A549 (cell line): ENCODE data around the gene CEP83. TPM values are rescaled to one million over a fixed set of nuclear protein-coding genes. Genes with fewer than 3 reads are reported as not detected.

Experiments used
- ATAC-seq, 2 experiments: fragments of 200-7000 bp in 1 of 2; fragments of >200 bp in 1 of 2; cut with Nextera tagmentation in 1 of 2; cut with Tn5 transposase in 1 of 2; 3 replicates each; pipeline versions ENCODE4 v1.8.0 to v1.9.1; 2018 to 2020; ENCODE audit warnings: mild to moderate bottlenecking in 1 of 2, moderate library complexity in 1 of 2
- CTCF ChIA-PET: fragments of 300-600 bp; sonication (Branson Sonifier 250); formaldehyde crosslinking; extraction: SDS; loops from one replicate; lab custom pipeline; 2021; ENCODE audit warnings: antibody characterized with exemption, inconsistent platforms; lab: Yijun Ruan, JAX
- POLR2A ChIA-PET: fragments of 350-600 bp; formaldehyde crosslinking; extraction: SDS; loops from one replicate; lab custom pipeline; 2021; ENCODE audit warnings: antibody characterized with exemption, inconsistent platforms; lab: Yijun Ruan, JAX
- DNase-seq, 2 experiments: peaks; one replicate each; pipeline versions ENCODE4 v3.0.0 to v3.0.0-alpha.2; 2011 to 2016; ENCODE audit warnings: low read depth in 1 of 2, low spot score in 1 of 2
- FAIRE-seq: peaks from 2 replicates; lab custom pipeline; 2011; peaks lifted over from hg19 to GRCh38; lab: Jason Lieb, UNC
- H3K27ac ChIP-seq, 2 experiments: fragments of >200 bp; sonication (Bioruptor Twin); formaldehyde crosslinking; 3 replicates each; pipeline ENCODE4 v1.5.1; 2016 to 2017
- H3K4me1 ChIP-seq: fragments of >200 bp; sonication (Bioruptor Twin); formaldehyde crosslinking; 3 replicates; pipeline ENCODE4 v1.6.1; 2016
- H3K4me2 ChIP-seq: fragments of >200 bp; sonication (Bioruptor Twin); formaldehyde crosslinking; 3 replicates; pipeline ENCODE4 v1.6.1; 2016
- H3K4me3 ChIP-seq: fragments of >200 bp; sonication (Bioruptor Twin); formaldehyde crosslinking; 3 replicates; pipeline ENCODE4 v1.5.1; 2016
- H3K9me3 ChIP-seq: fragments of >200 bp; sonication (Bioruptor Twin); formaldehyde crosslinking; 3 replicates; pipeline ENCODE4 v1.6.1; 2016
- CBX8 ChIP-seq: fragments of 200-600 bp; sonication (generic); IDR thresholded peaks from 2 replicates; pipeline ENCODE4 v1.6.1; 2016
- CEBPB ChIP-seq, 2 experiments: fragments of >200 bp in 1 of 2; sonication (Bioruptor Twin) in 1 of 2; formaldehyde crosslinking in 1 of 2; IDR thresholded peaks; 2 replicates each; pipeline ENCODE4 v1.6.1; 2012 to 2016
- CHD2 ChIP-seq: fragments of 150-350 bp; IDR thresholded peaks from 2 replicates; pipeline ENCODE4 v1.6.1; 2014; ENCODE audit warnings: low read length; ENCODE audit not compliant: partially characterized antibody
- EHF ChIP-seq: fragments of 250-450 bp; sonication (Bioruptor Pico); IDR thresholded peaks from 2 replicates; pipeline ENCODE4 v1.5.0; 2020; ENCODE audit warnings: mild to moderate bottlenecking
- EP300 ChIP-seq, 2 experiments: fragments of >200 bp; sonication (Bioruptor Twin); formaldehyde crosslinking; IDR thresholded peaks; 2 replicates in 1 of 2; 3 replicates in 1 of 2; pipeline ENCODE4 v1.6.1; 2016 to 2017
- FOSL2 ChIP-seq, 2 experiments: fragments of 450-650 bp in 1 of 2; fragments of >200 bp in 1 of 2; sonication (Bioruptor Twin) in 1 of 2; formaldehyde crosslinking; IDR thresholded peaks; 2 replicates each; pipeline versions ENCODE4 v1.5.0 to v1.6.1; 2016 to 2020; ENCODE audit warnings: mild to moderate bottlenecking in 1 of 2, moderate library complexity in 1 of 2
- FOXS1 ChIP-seq: fragments of 250-450 bp; sonication (Bioruptor Pico); IDR thresholded peaks from 2 replicates; pipeline ENCODE4 v1.5.0; 2020; ENCODE audit warnings: mild to moderate bottlenecking, moderate library complexity
- GATA3 ChIP-seq: IDR thresholded peaks from 2 replicates; pipeline ENCODE4 v1.6.1; 2012; ENCODE audit warnings: borderline replicate concordance
- HEYL ChIP-seq: fragments of 250-450 bp; sonication (Bioruptor Pico); IDR thresholded peaks from 2 replicates; pipeline ENCODE4 v1.8.0; 2021; ENCODE audit warnings: mild to moderate bottlenecking, moderate library complexity
- HOXA7 ChIP-seq: fragments of 250-450 bp; sonication (Bioruptor Pico); IDR thresholded peaks from 2 replicates; pipeline ENCODE4 v1.5.0; 2020; ENCODE audit warnings: mild to moderate bottlenecking, moderate library complexity
- HOXB5 ChIP-seq: fragments of 250-450 bp; sonication (Bioruptor Pico); IDR thresholded peaks from 2 replicates; pipeline ENCODE4 v1.5.0; 2020; ENCODE audit warnings: mild to moderate bottlenecking, moderate library complexity
- KDM5A ChIP-seq: fragments of 200-600 bp; sonication (generic); IDR thresholded peaks from 2 replicates; pipeline ENCODE4 v1.6.1; 2016; ENCODE audit warnings: antibody characterized with exemption, mild to moderate bottlenecking
- MAX ChIP-seq: IDR thresholded peaks from 2 replicates; pipeline ENCODE4 v1.6.1; 2012
- NPAS2 ChIP-seq: fragments of 250-450 bp; sonication (Bioruptor Pico); IDR thresholded peaks from 2 replicates; pipeline ENCODE4 v1.8.0; 2022; ENCODE audit warnings: mild to moderate bottlenecking, moderate library complexity, borderline replicate concordance
- POLR2A ChIP-seq: IDR thresholded peaks from 2 replicates; pipeline ENCODE4 v1.6.1; 2012; ENCODE audit warnings: mild to moderate bottlenecking, low read length
- POLR2AphosphoS2 ChIP-seq: conservative IDR thresholded peaks from 2 replicates; pipeline ENCODE4 v1.6.1; 2012; ENCODE audit warnings: low read length, improper control_type of control experiment, inconsistent platforms
- RCOR1 ChIP-seq: fragments of 150-350 bp; IDR thresholded peaks from 2 replicates; pipeline ENCODE4 v1.6.1; 2014; ENCODE audit warnings: antibody characterized with exemption, low read length, low read depth
- RFX5 ChIP-seq: fragments of 450-650 bp; IDR thresholded peaks from 2 replicates; pipeline ENCODE4 v1.7.1; 2014; ENCODE audit warnings: antibody characterized with exemption, mild to moderate bottlenecking, moderate library complexity
- SREBF2 ChIP-seq: fragments of 450-650 bp; IDR thresholded peaks from 2 replicates; pipeline ENCODE4 v1.6.1; 2014; ENCODE audit warnings: mild to moderate bottlenecking, moderate library complexity
- TP53 ChIP-seq: fragments of 250-450 bp; sonication (Bioruptor Pico); IDR thresholded peaks from 2 replicates; pipeline ENCODE4 v1.5.0; 2021; ENCODE audit warnings: mild to moderate bottlenecking, moderate library complexity
- ZC3H11A ChIP-seq: fragments of 450-650 bp; IDR thresholded peaks from 2 replicates; pipeline ENCODE4 v1.6.1; 2014; ENCODE audit warnings: antibody characterized with exemption, mild to moderate bottlenecking
- ZFP36 ChIP-seq: fragments of 450-650 bp; IDR thresholded peaks from 2 replicates; pipeline ENCODE4 v1.6.1; 2014; ENCODE audit warnings: borderline replicate concordance; ENCODE audit not compliant: partially characterized antibody
- WGBS: methylation state at CpG from one replicate; pipeline ENCODE4 v1.1.6; 2017; ENCODE audit errors: missing lambda C conversion rate; 5-methylcytosine and 5-hydroxymethylcytosine counted together
- polyA plus RNA-seq, 4 experiments: library from polyadenylated mRNA; depleted of rRNA in 3 of 4; stranded (reverse); fragments of >200 nt; fragmentation: RNase III in 1 of 4; extraction: RNeasy Plus Mini Kit Qiagen cat#74134 plus additional on column Dnase treatment in 1 of 4; gene quantifications; 2 replicates in 3 of 4; 3 replicates in 1 of 4; pipeline ENCODE4 v1.2.3, GENCODE V29; 2011 to 2017
- TF ChIP-seq, protein P1 (sequence below): fragments of >200 bp; sonication (Bioruptor Twin); formaldehyde crosslinking; IDR thresholded peaks from 2 replicates; pipeline ENCODE4 v1.6.1; 2016

Gene CEP83
- polyA plus RNA-seq, 2 of the 4 experiments (the other 2 are of a cell fraction) = 8.5 to 21.4 TPM

- no peak overlapping the region for H3K4me3 ChIP-seq
- 92% methylated on average over 3 of the region's 3 CpGs for WGBS
- ChIA-PET CTCF (interaction anchor here (1.0 to 1.7 kb wide), 2 partner anchors 16 to 22 kb away, joined by 3 to 4 read pairs; no protein-coding TSS in a partner anchor), POLR2A (no interaction called here)
- H3K27ac ChIP-seq = no peak overlapping the region
- TF ChIP-seq CEBPB (IDR thresholded peaks at IDR 0.05) (no peak), RFX5 (no peak), HOXA7 (CRISPR knock-in tag) (no peak), FOXS1 (CRISPR knock-in tag) (no peak), HEYL (CRISPR knock-in tag) (no peak), MAX (no peak), CHD2 (no peak), CBX8 (no peak), ZFP36 (peak; percentile 45)
- H3K4me1 ChIP-seq = no peaks in the 10 kb centered on the region
- H3K4me2 ChIP-seq = no peak overlapping the region
- ATAC-seq (no peak), FAIRE-seq (no peak), DNase-seq (no peak)
- no peaks in the 10 kb centered on the region for H3K9me3 ChIP-seq
These were observed 186.4 kb downstream of the CEP83 start for GRCh38 chr12:94273272-94273671.

DNA sequence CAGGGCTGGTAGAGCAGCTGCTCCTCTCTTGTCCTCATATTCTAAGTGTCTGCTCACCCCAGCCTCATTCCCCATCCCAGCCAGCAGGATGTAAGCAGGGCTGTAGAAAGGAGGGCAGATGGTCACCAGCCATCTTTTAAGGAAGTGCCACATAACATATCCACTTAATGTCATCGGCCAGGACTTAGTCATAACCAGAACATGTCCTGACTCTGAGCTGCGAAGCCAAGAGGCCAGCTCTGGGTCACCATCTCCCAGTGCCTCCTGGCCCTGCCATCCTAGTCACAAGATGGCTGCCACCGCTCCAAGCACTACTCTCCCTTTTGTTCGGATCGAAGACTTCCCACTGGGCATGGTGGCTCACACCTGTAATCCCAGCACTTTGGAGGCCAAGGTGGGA lies 187.4 kb downstream of the CEP83 start:
- 79% methylated on average over 5 of the region's 5 CpGs for WGBS
- no peak for DNase-seq
- ATAC-seq = no peak
- ChIA-PET POLR2A (no interaction called here), CTCF (no interaction called here)
- no peak for TF ChIP-seq POLR2AphosphoS2
- TF ChIP-seq NPAS2 (CRISPR knock-in tag) = no peak
- no peak for TF ChIP-seq RCOR1
- TF ChIP-seq SREBF2 = no peak
- TF ChIP-seq CEBPB (IDR thresholded peaks at IDR 0.05) = no peak
- no peak for TF ChIP-seq ZC3H11A
- TF ChIP-seq GATA3 = no peak
- no peak for TF ChIP-seq EHF (CRISPR knock-in tag)
- TF ChIP-seq HOXB5 = no peak
- no peak for TF ChIP-seq FOSL2 (IDR thresholded peaks at IDR 0.05)
- no peak for TF ChIP-seq FOSL2 (CRISPR knock-in tag; IDR thresholded peaks at IDR 0.05)
- H3K4me2 ChIP-seq = no peak overlapping the region
- H3K4me1 ChIP-seq = no peaks in the 10 kb centered on the region
- no peak overlapping the region for H3K27ac ChIP-seq
- H3K4me3 ChIP-seq = no peak overlapping the region
- FAIRE-seq = no peak
- H3K9me3 ChIP-seq = no peaks in the 10 kb centered on the region

DNA sequence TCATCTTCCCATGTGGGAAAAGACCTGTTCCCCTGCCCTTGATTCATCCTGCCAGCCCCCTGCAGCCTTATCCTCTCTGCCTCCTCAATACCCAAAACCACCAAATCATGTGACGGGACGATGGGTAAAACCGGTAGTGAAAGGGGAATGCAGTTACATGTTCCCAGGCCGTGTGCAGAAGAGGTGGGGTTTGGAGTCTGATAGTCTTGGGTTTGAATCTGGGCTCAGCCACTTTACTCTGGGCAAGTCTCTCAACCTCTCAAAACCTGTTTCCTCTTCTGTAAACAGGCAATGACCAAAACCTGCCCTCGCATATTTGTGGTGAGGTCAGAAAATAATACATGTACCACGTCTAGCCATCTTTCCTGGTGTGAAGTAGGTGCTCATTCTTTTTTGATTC lies 188.3 kb downstream of the CEP83 start:
- WGBS = 72% methylated on average over 6 of the region's 6 CpGs

GRCh38 chr12:94269316-94269999 lies 190.2 kb downstream of the CEP83 start:
- ChIA-PET POLR2A (no interaction called here), CTCF (interaction anchor here (0.6 kb wide), 1 partner anchor 441 kb away, joined by 4 read pairs; no protein-coding TSS in a partner anchor)
- Histone ChIP-seq H3K27ac (no peak overlapping the region), H3K9me3 (no peaks in the 10 kb centered on the region), H3K4me2 (no peak overlapping the region), H3K4me1 (no peaks in the 10 kb centered on the region), H3K4me3 (no peak overlapping the region)
- ATAC-seq (no peak), DNase-seq (no peak), FAIRE-seq (no peak)
- no peak for TF ChIP-seq TP53
- WGBS = 58% methylated on average over 4 of the region's 4 CpGs

More for the DNA sequence above, 188.3 kb downstream of the CEP83 start:
- ChIA-PET POLR2A (no interaction called here), CTCF (no interaction called here)
- Histone ChIP-seq H3K4me2 (no peak overlapping the region), H3K9me3 (no peaks in the 10 kb centered on the region), H3K4me3 (no peak overlapping the region), H3K27ac (no peak overlapping the region), H3K4me1 (no peaks in the 10 kb centered on the region)
- DNase-seq = no peak
- FAIRE-seq = no peak
- TF ChIP-seq POLR2A (no peak), RFX5 (no peak), EP300 (IDR thresholded peaks at IDR 0.05) (no peak), KDM5A (no peak)
- TF ChIP-seq, protein P1, sequence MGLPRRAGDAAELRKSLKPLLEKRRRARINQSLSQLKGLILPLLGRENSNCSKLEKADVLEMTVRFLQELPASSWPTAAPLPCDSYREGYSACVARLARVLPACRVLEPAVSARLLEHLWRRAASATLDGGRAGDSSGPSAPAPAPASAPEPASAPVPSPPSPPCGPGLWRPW = no peak
- no peak for ATAC-seq
